Measurements from ENCODE around the gene PTPRN2.
A peak's percentile ranks its signal among the peaks of the same experiment; 100 is the strongest.

The PTPRN2 gene

GRCh38 chr7:158004123-158004490, 583.5 kb downstream of the PTPRN2 start:
- no peak for DNase-seq (ENCODE audit: low read depth)
- no peak for TF ChIP-seq CTCF (IDR thresholded peaks at IDR 0.05; ENCODE audit: control insufficient read depth, extremely low read depth, insufficient read depth)
- no peak overlapping the region for H3K4me3 ChIP-seq (ENCODE audit: low read depth, low read length)

GRCh38 chr7:158003441-158004122, 584.0 kb downstream of the PTPRN2 start:
- H3K4me3 ChIP-seq (ENCODE audit: low read depth, low read length), result no peak overlapping the region
- DNase-seq (ENCODE audit: low read depth), result no peak
- TF ChIP-seq CTCF (IDR thresholded peaks at IDR 0.05; ENCODE audit: control insufficient read depth, extremely low read depth, insufficient read depth), result no peak

- no peak for TF ChIP-seq CTCF (IDR thresholded peaks at IDR 0.05; ENCODE audit: control insufficient read depth, extremely low read depth, insufficient read depth)
- H3K4me3 ChIP-seq (ENCODE audit: low read depth, low read length), result no peak overlapping the region
- no peak for DNase-seq (ENCODE audit: low read depth)
These were observed 585.0 kb downstream of the PTPRN2 start for GRCh38 chr7:158002486-158003080.

GRCh38 chr7:158001621-158002320, 585.9 kb downstream of the PTPRN2 start:
- no peak for TF ChIP-seq CTCF (IDR thresholded peaks at IDR 0.05; ENCODE audit: control insufficient read depth, extremely low read depth, insufficient read depth)
- peak; percentile 54 for DNase-seq (ENCODE audit: low read depth)
- H3K4me3 ChIP-seq (ENCODE audit: low read depth, low read length), result no peak overlapping the region

- H3K4me3 ChIP-seq (ENCODE audit: low read depth, low read length), result no peak overlapping the region
- TF ChIP-seq CTCF (IDR thresholded peaks at IDR 0.05; ENCODE audit: control insufficient read depth, extremely low read depth, insufficient read depth), result no peak
- no peak for DNase-seq (ENCODE audit: low read depth)
These were observed 586.6 kb downstream of the PTPRN2 start for GRCh38 chr7:158001003-158001402.

- DNase-seq (ENCODE audit: low read depth), result no peak
- TF ChIP-seq CTCF (IDR thresholded peaks at IDR 0.05; ENCODE audit: control insufficient read depth, extremely low read depth, insufficient read depth), result no peak
- H3K4me3 ChIP-seq (ENCODE audit: low read depth, low read length), result no peak overlapping the region
These were observed 587.5 kb downstream of the PTPRN2 start for GRCh38 chr7:158000160-158000559.

Measured in LNCaP clone FGC (cell line).